SH-SY5Y (cell line): ENCODE measurements around the gene FRMD5.

Source experiments
- GATA2 ChIP-seq: IDR thresholded peaks from 2 replicates; pipeline ENCODE4 v1.6.1; 2011; ENCODE audit warnings: mild to moderate bottlenecking, low read depth, low read length
- GATA3 ChIP-seq: IDR thresholded peaks from 2 replicates; pipeline ENCODE4 v1.6.1; 2011; ENCODE audit warnings: low read depth, mild to moderate bottlenecking, low read length, moderate library complexity

GRCh38 chr15:43931790-43932435 is 263.2 kb downstream of the FRMD5 start:
- TF ChIP-seq GATA2, result no peak
- no peak for TF ChIP-seq GATA3
